ENCODE results near the gene WHRN. TPM values are rescaled to one million over a fixed set of nuclear protein-coding genes. Genes with fewer than 3 reads are reported as not detected.
A peak's percentile ranks its signal among the peaks of the same experiment; 100 is the strongest.

The WHRN gene
- total and polyA plus RNA-seq, 2 of the 8 experiments (the other 6 are each of a cell fraction or from before 2014, with no cell fraction given) = 4.4 to 7.7 TPM

GRCh38 chr9:114386361-114386885 is 118.8 kb downstream of the WHRN start:
- peaks cover 19 to 55% (median 37%) of the 10 kb centered on the region in 4 experiments for H3K4me1 ChIP-seq (replicated peaks in 1 of 4; ENCODE audit: control insufficient read depth in 3 of 4, insufficient read depth in 4 of 4, low read length in 3 of 4)
- no peak overlapping the region for H2BK5ac ChIP-seq (ENCODE audit: low read depth, low read length)
- H2BK12ac ChIP-seq (ENCODE audit: low read depth, low read length) = no peak overlapping the region; the same call in 1 of the 2 replicates
- H3K4me2 ChIP-seq (ENCODE audit: insufficient read depth in 1 of 2, low read depth in 2 of 2, low read length in 2 of 2) = peak overlapping the region; percentile 43 to 56; a peak in 3 of 4 replicates
- H4K91ac ChIP-seq (replicated peaks; ENCODE audit: insufficient read length, low read length) = peak overlapping the region; percentile 45
- peak overlapping the region in 1 of 4 experiments; percentile 46; a peak in 1 of 8 replicates for H3K4me3 ChIP-seq (ENCODE audit: extremely low read depth in 1 of 4, insufficient read depth in 2 of 4, low read depth in 3 of 4, low read length in 4 of 4)
- H4K5ac ChIP-seq (ENCODE audit: insufficient read length, low read depth, low read length) = no peak overlapping the region
- no peaks in the 10 kb centered on the region for H3K23me2 ChIP-seq (ENCODE audit: low read depth, low read length)
- H4K20me1 ChIP-seq (replicated peaks in 1 of 2; ENCODE audit: control insufficient read depth in 1 of 2, insufficient read depth in 2 of 2, low read length in 2 of 2) = no peaks in the 10 kb centered on the region
- no peak overlapping the region for H3K14ac ChIP-seq (ENCODE audit: insufficient read length)
- H3K27ac ChIP-seq (ENCODE audit: low read depth, low read length) = no peak overlapping the region
- no peak overlapping the region for H2AFZ ChIP-seq (ENCODE audit: low read length)
- WGBS, 2 experiments (ENCODE audit: extremely low coverage in 1 of 2, insufficient coverage in 1 of 2, insufficient read length in 1 of 2, insufficient replicate concordance in 2 of 2, low coverage in 1 of 2, low lambda C conversion rate in 2 of 2, missing lambda C conversion rate in 1 of 2) = 59% methylated on average over 9 of the region's 10 CpGs; no CpG with 5 or more reads in 1 of the 2 experiments
- H3K23ac ChIP-seq (ENCODE audit: insufficient read length) = no peak overlapping the region
- H3K56ac ChIP-seq (replicated peaks; ENCODE audit: insufficient read length, low read depth, low read length) = no peak overlapping the region
- peaks cover 3% of the 10 kb centered on the region; the same call in 1 of the 2 replicates for H3K79me1 ChIP-seq (ENCODE audit: low read depth, low read length)
- H2AK5ac ChIP-seq (ENCODE audit: low read depth, low read length) = no peak overlapping the region; the same call in 1 of the 2 replicates
- H3K79me2 ChIP-seq (ENCODE audit: control insufficient read depth in 1 of 2, insufficient read depth in 2 of 2, low read length in 2 of 2) = peaks cover 0 to 2% of the 10 kb centered on the region in 2 experiments; a peak in 1 of 4 replicates
- no peak overlapping the region for H2BK20ac ChIP-seq (ENCODE audit: low read length)
- FAIRE-seq = no peak
- H2BK120ac ChIP-seq (replicated peaks; ENCODE audit: low read depth, low read length) = no peak overlapping the region
- CTCF ChIA-PET (ENCODE audit: partially characterized antibody) = interaction anchor here (0.7 to 3.9 kb wide), 12 partner anchors 9 to 266 kb away, joined by 3 to 9 read pairs (median 3); partner anchors contain the start of gene ATP6V1G1
- H3K27me3 ChIP-seq (replicated peaks in 1 of 4; ENCODE audit: control insufficient read depth in 3 of 4, extremely low read depth in 1 of 4, insufficient read depth in 3 of 4, low read length in 3 of 4) = no peaks in the 10 kb centered on the region; a peak in 1 of 7 replicates
- DNase-seq (ENCODE audit: low read depth in 1 of 2, low spot score in 2 of 2) = no peak
- peak overlapping the region; percentile 32; the same call in 1 of the 2 replicates for H2BK15ac ChIP-seq (ENCODE audit: low read length)
- peak overlapping the region; percentile 58 for H3K4ac ChIP-seq (replicated peaks; ENCODE audit: insufficient read length, low read depth, low read length)
- no peaks in the 10 kb centered on the region; a peak in 1 of 8 replicates for H3K36me3 ChIP-seq (ENCODE audit: control insufficient read depth in 2 of 4, insufficient read depth in 4 of 4, low read length in 3 of 4)
- no peak overlapping the region for H3K18ac ChIP-seq (ENCODE audit: extremely low read depth, low read length)
- POLR2A ChIA-PET (ENCODE audit: partially characterized antibody) = interaction anchor here (1.0 to 10.9 kb wide), 7 partner anchors 9 to 293 kb away, joined by 3 to 67 read pairs (median 5); no protein-coding TSS in a partner anchor
- H4K8ac ChIP-seq (ENCODE audit: extremely low read depth, insufficient read depth, low read length) = no peak overlapping the region
- no peak overlapping the region for H3K9ac ChIP-seq (replicated peaks in 1 of 4; ENCODE audit: extremely low read depth in 1 of 4, low read depth in 3 of 4, low read length in 3 of 4)
- H3K9me3 ChIP-seq (ENCODE audit: insufficient read depth in 2 of 2, low read depth in 1 of 2, low read length in 1 of 2) = no peaks in the 10 kb centered on the region
- TF ChIP-seq, protein P1, sequence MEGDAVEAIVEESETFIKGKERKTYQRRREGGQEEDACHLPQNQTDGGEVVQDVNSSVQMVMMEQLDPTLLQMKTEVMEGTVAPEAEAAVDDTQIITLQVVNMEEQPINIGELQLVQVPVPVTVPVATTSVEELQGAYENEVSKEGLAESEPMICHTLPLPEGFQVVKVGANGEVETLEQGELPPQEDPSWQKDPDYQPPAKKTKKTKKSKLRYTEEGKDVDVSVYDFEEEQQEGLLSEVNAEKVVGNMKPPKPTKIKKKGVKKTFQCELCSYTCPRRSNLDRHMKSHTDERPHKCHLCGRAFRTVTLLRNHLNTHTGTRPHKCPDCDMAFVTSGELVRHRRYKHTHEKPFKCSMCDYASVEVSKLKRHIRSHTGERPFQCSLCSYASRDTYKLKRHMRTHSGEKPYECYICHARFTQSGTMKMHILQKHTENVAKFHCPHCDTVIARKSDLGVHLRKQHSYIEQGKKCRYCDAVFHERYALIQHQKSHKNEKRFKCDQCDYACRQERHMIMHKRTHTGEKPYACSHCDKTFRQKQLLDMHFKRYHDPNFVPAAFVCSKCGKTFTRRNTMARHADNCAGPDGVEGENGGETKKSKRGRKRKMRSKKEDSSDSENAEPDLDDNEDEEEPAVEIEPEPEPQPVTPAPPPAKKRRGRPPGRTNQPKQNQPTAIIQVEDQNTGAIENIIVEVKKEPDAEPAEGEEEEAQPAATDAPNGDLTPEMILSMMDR (IDR thresholded peaks at IDR 0.05; ENCODE audit: control extremely low read depth in 1 of 3, insufficient read depth in 1 of 3, low read depth in 1 of 3, low read length in 3 of 3) = no peak
- TF ChIP-seq CTBP2 (IDR thresholded peaks at IDR 0.05; ENCODE audit: borderline replicate concordance, insufficient read depth, insufficient read length, low read length) (no peak), MAFK (IDR thresholded peaks at IDR 0.05; ENCODE audit: low read depth, low read length) (no peak), KDM4A (IDR thresholded peaks at IDR 0.05; ENCODE audit: low read depth, low read length, severe bottlenecking) (no peak), CEBPB (IDR thresholded peaks at IDR 0.05; ENCODE audit: low read depth, low read length) (no peak), NRF1 (IDR thresholded peaks at IDR 0.05; ENCODE audit: low read depth, low read length) (no peak), TEAD4 (IDR thresholded peaks at IDR 0.05; ENCODE audit: low read depth, low read length) (no peak), KDM1A (IDR thresholded peaks at IDR 0.05; ENCODE audit: borderline replicate concordance, low read length) (no peak), RFX5 (IDR thresholded peaks at IDR 0.05; ENCODE audit: borderline replicate concordance, low read depth, low read length) (no peak), SRF (IDR thresholded peaks at IDR 0.05; ENCODE audit: low read depth, low read length) (no peak), CREB1 (IDR thresholded peaks at IDR 0.05) (no peak)

Measured in H1 (cell line).